ENCODE data around the gene TNRC6C.
A peak's percentile ranks its signal among the peaks of the same experiment; 100 is the strongest.

Gene TNRC6C

GRCh38 chr17:78121801-78122215 is 163.3 kb downstream of the TNRC6C start:
- H3K27ac ChIP-seq, result no peak overlapping the region
- DNase-seq (ENCODE audit: low read depth, low spot score), result no peak

GRCh38 chr17:78122216-78122930 is 163.9 kb downstream of the TNRC6C start:
- H3K27ac ChIP-seq, result no peak overlapping the region
- DNase-seq (ENCODE audit: low read depth, low spot score), result no peak

- DNase-seq (ENCODE audit: low read depth, low spot score), result no peak
- no peak overlapping the region for H3K27ac ChIP-seq
Observed at GRCh38 chr17:78122931-78123249, 164.4 kb downstream of the TNRC6C start.

GRCh38 chr17:78123258-78123929 is 164.9 kb downstream of the TNRC6C start:
- no peak for DNase-seq (ENCODE audit: low read depth, low spot score)
- no peak overlapping the region for H3K27ac ChIP-seq

- H3K27ac ChIP-seq, result no peak overlapping the region
- no peak for DNase-seq (ENCODE audit: low read depth, low spot score)
Observed at GRCh38 chr17:78124081-78124835, 165.8 kb downstream of the TNRC6C start.

GRCh38 chr17:78124836-78125137 is 166.3 kb downstream of the TNRC6C start:
- H3K27ac ChIP-seq, result no peak overlapping the region
- DNase-seq (ENCODE audit: low read depth, low spot score), result no peak

- DNase-seq (ENCODE audit: low read depth, low spot score), result no peak
- no peak overlapping the region for H3K27ac ChIP-seq
Observed at GRCh38 chr17:78125138-78125913, 166.8 kb downstream of the TNRC6C start.

- DNase-seq (ENCODE audit: low read depth, low spot score), result no peak
- H3K27ac ChIP-seq, result no peak overlapping the region
Observed at GRCh38 chr17:78125976-78126894, 167.7 kb downstream of the TNRC6C start.

GRCh38 chr17:78126895-78127238 is 168.4 kb downstream of the TNRC6C start:
- no peak for DNase-seq (ENCODE audit: low read depth, low spot score)
- H3K27ac ChIP-seq, result no peak overlapping the region

GRCh38 chr17:78127239-78127887 is 168.9 kb downstream of the TNRC6C start:
- no peak for DNase-seq (ENCODE audit: low read depth, low spot score)
- H3K27ac ChIP-seq, result peak overlapping the region; percentile 84

GRCh38 chr17:78127888-78128550 is 169.5 kb downstream of the TNRC6C start:
- H3K27ac ChIP-seq, result peak overlapping the region; percentile 84
- DNase-seq (ENCODE audit: low read depth, low spot score), result no peak

- peak within 1 kb of the TSS; percentile 84 for H3K27ac ChIP-seq
- no peak for DNase-seq (ENCODE audit: low read depth, low spot score)
Observed at GRCh38 chr17:78128551-78129350, 170.2 kb downstream of the TNRC6C start, which contains the start of gene TMC6. Gene TMC6 (minus strand): TSS chr17:78128755. CDS start chr17:78126832, 1,923 bp downstream.

- DNase-seq (ENCODE audit: low read depth, low spot score), result no peak
Observed at GRCh38 chr17:78129351-78130089, 171.0 kb downstream of the TNRC6C start.

GRCh38 chr17:78130090-78130436 is 171.6 kb downstream of the TNRC6C start:
- H3K27ac ChIP-seq, result peak overlapping the region; percentile 84
- no peak for DNase-seq (ENCODE audit: low read depth, low spot score)

More at GRCh38 chr17:78129351-78130089, 171.0 kb downstream of the TNRC6C start:
- peak overlapping the region; percentile 84 for H3K27ac ChIP-seq

GRCh38 chr17:78130437-78131101 is 172.1 kb downstream of the TNRC6C start, which contains the start of gene TMC8:
Gene TMC8 (plus strand): TSS chr17:78130771. CDS start chr17:78131589, 818 bp downstream.
- H3K27ac ChIP-seq, result peak within 1 kb of the TSS; percentile 84
- no peak for DNase-seq (ENCODE audit: low read depth, low spot score)
